ENCODE measurements around the gene NTM. TPM values are rescaled to one million over a fixed set of nuclear protein-coding genes. Genes with fewer than 3 reads are reported as not detected.

NTM gene
- total RNA-seq, 1 experiment from 2014 or later, result 8.6 TPM

DNA sequence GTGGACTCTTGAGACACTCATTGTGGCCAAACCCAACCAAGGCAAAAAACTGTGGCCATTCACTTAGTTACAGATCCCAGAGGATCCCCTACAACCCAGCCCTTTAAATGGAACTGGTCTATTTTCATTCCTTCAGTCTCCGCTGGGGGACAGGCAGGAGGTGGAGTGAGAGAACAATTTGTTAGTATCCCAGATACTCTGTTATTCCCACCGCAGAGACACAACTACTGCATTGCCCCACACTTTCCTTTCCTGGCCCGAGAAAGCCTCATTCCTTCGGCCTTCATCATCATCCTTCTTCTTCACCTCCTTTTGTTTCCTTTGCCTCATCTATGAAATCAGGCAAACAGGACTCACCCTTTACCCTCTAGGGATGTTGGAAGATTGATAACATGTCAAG, 191.1 kb downstream of the NTM start:
- BruUV-seq (replicated peaks), result no TSS peak
- no peak for TF ChIP-seq EZH2 (IDR thresholded peaks at IDR 0.05; ENCODE audit: borderline replicate concordance, low read depth, low read length, poor library complexity, severe bottlenecking)
- TF ChIP-seq, protein P1, sequence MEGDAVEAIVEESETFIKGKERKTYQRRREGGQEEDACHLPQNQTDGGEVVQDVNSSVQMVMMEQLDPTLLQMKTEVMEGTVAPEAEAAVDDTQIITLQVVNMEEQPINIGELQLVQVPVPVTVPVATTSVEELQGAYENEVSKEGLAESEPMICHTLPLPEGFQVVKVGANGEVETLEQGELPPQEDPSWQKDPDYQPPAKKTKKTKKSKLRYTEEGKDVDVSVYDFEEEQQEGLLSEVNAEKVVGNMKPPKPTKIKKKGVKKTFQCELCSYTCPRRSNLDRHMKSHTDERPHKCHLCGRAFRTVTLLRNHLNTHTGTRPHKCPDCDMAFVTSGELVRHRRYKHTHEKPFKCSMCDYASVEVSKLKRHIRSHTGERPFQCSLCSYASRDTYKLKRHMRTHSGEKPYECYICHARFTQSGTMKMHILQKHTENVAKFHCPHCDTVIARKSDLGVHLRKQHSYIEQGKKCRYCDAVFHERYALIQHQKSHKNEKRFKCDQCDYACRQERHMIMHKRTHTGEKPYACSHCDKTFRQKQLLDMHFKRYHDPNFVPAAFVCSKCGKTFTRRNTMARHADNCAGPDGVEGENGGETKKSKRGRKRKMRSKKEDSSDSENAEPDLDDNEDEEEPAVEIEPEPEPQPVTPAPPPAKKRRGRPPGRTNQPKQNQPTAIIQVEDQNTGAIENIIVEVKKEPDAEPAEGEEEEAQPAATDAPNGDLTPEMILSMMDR (conservative IDR thresholded peaks at IDR 0.05; ENCODE audit: low read depth, low read length), result no peak
- intact Hi-C loops (cut with micrococcal nuclease; ENCODE audit: unreplicated experiment), result no loop called here
- H3K36me3 ChIP-seq (ENCODE audit: insufficient read depth, low read length, poor library complexity, severe bottlenecking), result no peaks in the 10 kb centered on the region
- H3K9me3 ChIP-seq (ENCODE audit: low read depth, low read length, poor library complexity, severe bottlenecking), result no peaks in the 10 kb centered on the region
- ChIA-PET POLR2A (ENCODE audit: low non-redundant PET) (no interaction called here), CTCF (no interaction called here)
- H3K27ac ChIP-seq (ENCODE audit: low read depth, low read length, poor library complexity, severe bottlenecking), result no peak overlapping the region
- H3K4me3 ChIP-seq (ENCODE audit: low read depth, low read length, poor library complexity, severe bottlenecking), result no peak overlapping the region
- H3K4me1 ChIP-seq (ENCODE audit: insufficient read depth, low read length, poor library complexity, severe bottlenecking), result no peaks in the 10 kb centered on the region
- peaks cover 6% of the 10 kb centered on the region for H3K27me3 ChIP-seq (replicated peaks; ENCODE audit: insufficient read depth, low read depth, low read length, poor library complexity)
- no peak for DNase-seq (ENCODE audit: low spot score)

DNA sequence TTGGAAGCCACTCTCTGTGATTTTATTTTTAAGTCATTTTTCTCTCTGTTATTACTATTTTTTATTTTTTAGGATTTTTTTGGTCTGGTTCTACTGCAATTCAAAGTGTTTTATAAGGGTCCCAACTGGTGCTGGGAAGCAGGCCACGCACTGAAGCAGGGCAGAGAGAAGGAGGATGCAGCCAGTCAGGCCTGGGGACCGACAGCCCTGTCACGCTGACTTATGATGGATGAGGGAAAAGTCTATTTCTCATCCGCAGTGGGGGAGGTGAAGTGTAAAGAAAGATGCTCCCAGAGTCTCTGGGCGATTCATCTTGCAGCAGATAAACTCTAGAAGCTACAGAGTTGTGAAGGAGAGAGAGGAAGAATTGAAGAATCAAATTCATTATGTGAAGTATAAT, 191.6 kb downstream of the NTM start:
- Histone ChIP-seq H3K36me3 (ENCODE audit: insufficient read depth, low read length, poor library complexity, severe bottlenecking) (no peaks in the 10 kb centered on the region), H3K27me3 (replicated peaks; ENCODE audit: insufficient read depth, low read depth, low read length, poor library complexity) (peaks cover 9% of the 10 kb centered on the region), H3K4me1 (ENCODE audit: insufficient read depth, low read length, poor library complexity, severe bottlenecking) (no peaks in the 10 kb centered on the region), H3K9me3 (ENCODE audit: low read depth, low read length, poor library complexity, severe bottlenecking) (no peaks in the 10 kb centered on the region), H3K27ac (ENCODE audit: low read depth, low read length, poor library complexity, severe bottlenecking) (no peak overlapping the region), H3K4me3 (ENCODE audit: low read depth, low read length, poor library complexity, severe bottlenecking) (no peak overlapping the region)
- no peak for TF ChIP-seq EZH2 (IDR thresholded peaks at IDR 0.05; ENCODE audit: borderline replicate concordance, low read depth, low read length, poor library complexity, severe bottlenecking)
- TF ChIP-seq, protein P1 (conservative IDR thresholded peaks at IDR 0.05; ENCODE audit: low read depth, low read length), result no peak
- intact Hi-C loops (cut with micrococcal nuclease; ENCODE audit: unreplicated experiment), result no loop called here
- ChIA-PET POLR2A (ENCODE audit: low non-redundant PET) (no interaction called here), CTCF (no interaction called here)
- DNase-seq (ENCODE audit: low spot score), result no peak
- no TSS peak for BruUV-seq (replicated peaks)

DNA sequence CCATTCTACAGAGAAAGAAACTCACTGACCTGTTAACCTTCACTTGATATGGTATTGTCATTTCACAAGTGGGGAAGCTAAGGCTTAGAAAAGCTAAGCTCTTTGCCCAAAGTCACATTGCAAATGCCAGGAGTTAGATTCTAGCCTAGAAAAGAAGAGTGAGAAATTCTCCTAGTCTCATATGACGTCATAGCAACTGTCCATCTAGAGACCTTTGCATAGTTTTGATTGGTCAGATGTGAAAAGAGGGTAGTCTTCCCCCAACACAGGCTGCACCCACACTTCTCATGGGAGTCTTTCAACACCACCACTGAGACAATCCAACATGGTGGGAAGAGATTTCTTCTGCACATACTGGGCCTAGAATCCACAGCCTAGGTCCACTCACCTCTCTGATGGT, 197.9 kb downstream of the NTM start:
- no TSS peak for BruUV-seq (replicated peaks)
- no peak for DNase-seq (ENCODE audit: low spot score)
- TF ChIP-seq, protein P1 (conservative IDR thresholded peaks at IDR 0.05; ENCODE audit: low read depth, low read length), result no peak
- TF ChIP-seq EZH2 (IDR thresholded peaks at IDR 0.05; ENCODE audit: borderline replicate concordance, low read depth, low read length, poor library complexity, severe bottlenecking), result no peak
- Histone ChIP-seq H3K27ac (ENCODE audit: low read depth, low read length, poor library complexity, severe bottlenecking) (no peak overlapping the region), H3K4me1 (ENCODE audit: insufficient read depth, low read length, poor library complexity, severe bottlenecking) (no peaks in the 10 kb centered on the region), H3K4me3 (ENCODE audit: low read depth, low read length, poor library complexity, severe bottlenecking) (no peak overlapping the region), H3K9me3 (ENCODE audit: low read depth, low read length, poor library complexity, severe bottlenecking) (no peaks in the 10 kb centered on the region), H3K27me3 (replicated peaks; ENCODE audit: insufficient read depth, low read depth, low read length, poor library complexity) (peaks cover 37% of the 10 kb centered on the region), H3K36me3 (ENCODE audit: insufficient read depth, low read length, poor library complexity, severe bottlenecking) (no peaks in the 10 kb centered on the region)
- CTCF ChIA-PET, result no interaction called here
- intact Hi-C loops (cut with micrococcal nuclease; ENCODE audit: unreplicated experiment), result no loop called here
- POLR2A ChIA-PET (ENCODE audit: low non-redundant PET), result no interaction called here
